Lower leg skin (tissue), 4 donors: ENCODE results near the gene FOXP1. TPM values are rescaled to one million over a fixed set of nuclear protein-coding genes. Genes with fewer than 3 reads are reported as not detected.

Experiments
- DNase-seq, 2 donors: peaks; one replicate each; pipeline ENCODE4 v3.0.0-alpha.2; 2019; ENCODE audit warnings: low spot score in 2 of 2
- H3K4me3 ChIP-seq: fragments of 200-600 bp; sonication (generic); 2 replicates; pipeline ENCODE4 v1.5.1; 2017; ENCODE audit warnings: mild to moderate bottlenecking, low read depth; ENCODE audit not compliant: poor library complexity, severe bottlenecking
- POLR2A ChIP-seq, 2 donors: fragments of 450-650 bp; IDR thresholded peaks; one replicate each; pipeline ENCODE4 v1.6.1; 2016 to 2017; ENCODE audit warnings: antibody characterized with exemption in 2 of 2, mild to moderate bottlenecking in 1 of 2, moderate library complexity in 1 of 2
- WGBS, 2 donors: methylation state at CpG; one replicate each; pipeline ENCODE4 v1.1.5; 2018; 5-methylcytosine and 5-hydroxymethylcytosine counted together
- intact Hi-C: fragments of 100-400 bp; cut with DNase I; formaldehyde crosslinking; loops from one replicate; pipeline ENCODE4 v1.15.0; 2023; ENCODE audit warnings: low total_unique reads
- total RNA-seq, 4 donors: library from RNA; depleted of rRNA; stranded (reverse); fragments of >200 nt; gene quantifications; one replicate each; pipeline ENCODE4 v1.1.0, GENCODE V29; 2016
- TF ChIP-seq, protein P1 (sequence below), 3 donors: fragments of 450-650 bp; IDR thresholded peaks; one replicate each; pipeline ENCODE4 v1.5.1; 2016; ENCODE audit warnings: antibody characterized with exemption in 3 of 3, mild to moderate bottlenecking in 3 of 3, moderate library complexity in 2 of 3

FOXP1 gene
- total RNA-seq, 4 donors from 2014 or later: 46.6 to 66.6 (median 55.2) TPM

DNA sequence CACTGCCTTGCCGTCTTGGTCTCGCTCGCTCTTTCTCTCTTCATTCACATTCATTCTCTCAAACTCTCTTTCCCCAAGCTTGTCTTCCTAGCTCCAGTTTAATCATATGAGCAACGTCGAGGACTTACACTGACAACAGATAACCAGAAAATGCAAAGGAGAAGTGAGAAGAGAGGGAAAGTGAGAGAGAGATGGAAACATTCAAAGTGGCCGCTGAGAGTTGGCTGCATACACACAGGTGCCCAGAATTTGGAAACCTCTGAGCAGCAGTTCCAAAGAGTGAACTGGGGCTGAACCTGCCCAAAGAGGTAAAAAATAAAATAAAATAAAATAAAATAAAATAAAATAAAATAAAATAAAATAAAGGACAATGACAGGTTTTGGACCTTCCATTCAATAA lies 583.0 kb downstream of the FOXP1 start:
- intact Hi-C loops: no loop called here
- TF ChIP-seq, protein P1, sequence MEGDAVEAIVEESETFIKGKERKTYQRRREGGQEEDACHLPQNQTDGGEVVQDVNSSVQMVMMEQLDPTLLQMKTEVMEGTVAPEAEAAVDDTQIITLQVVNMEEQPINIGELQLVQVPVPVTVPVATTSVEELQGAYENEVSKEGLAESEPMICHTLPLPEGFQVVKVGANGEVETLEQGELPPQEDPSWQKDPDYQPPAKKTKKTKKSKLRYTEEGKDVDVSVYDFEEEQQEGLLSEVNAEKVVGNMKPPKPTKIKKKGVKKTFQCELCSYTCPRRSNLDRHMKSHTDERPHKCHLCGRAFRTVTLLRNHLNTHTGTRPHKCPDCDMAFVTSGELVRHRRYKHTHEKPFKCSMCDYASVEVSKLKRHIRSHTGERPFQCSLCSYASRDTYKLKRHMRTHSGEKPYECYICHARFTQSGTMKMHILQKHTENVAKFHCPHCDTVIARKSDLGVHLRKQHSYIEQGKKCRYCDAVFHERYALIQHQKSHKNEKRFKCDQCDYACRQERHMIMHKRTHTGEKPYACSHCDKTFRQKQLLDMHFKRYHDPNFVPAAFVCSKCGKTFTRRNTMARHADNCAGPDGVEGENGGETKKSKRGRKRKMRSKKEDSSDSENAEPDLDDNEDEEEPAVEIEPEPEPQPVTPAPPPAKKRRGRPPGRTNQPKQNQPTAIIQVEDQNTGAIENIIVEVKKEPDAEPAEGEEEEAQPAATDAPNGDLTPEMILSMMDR (IDR thresholded peaks at IDR 0.05): no peak
- TF ChIP-seq POLR2A (IDR thresholded peaks at IDR 0.05): no peak
- H3K4me3 ChIP-seq: no peak overlapping the region
- 94 to 95% methylated on average over 6 of the region's 6 CpGs for WGBS, 2 donors
- DNase-seq: no peak

DNA sequence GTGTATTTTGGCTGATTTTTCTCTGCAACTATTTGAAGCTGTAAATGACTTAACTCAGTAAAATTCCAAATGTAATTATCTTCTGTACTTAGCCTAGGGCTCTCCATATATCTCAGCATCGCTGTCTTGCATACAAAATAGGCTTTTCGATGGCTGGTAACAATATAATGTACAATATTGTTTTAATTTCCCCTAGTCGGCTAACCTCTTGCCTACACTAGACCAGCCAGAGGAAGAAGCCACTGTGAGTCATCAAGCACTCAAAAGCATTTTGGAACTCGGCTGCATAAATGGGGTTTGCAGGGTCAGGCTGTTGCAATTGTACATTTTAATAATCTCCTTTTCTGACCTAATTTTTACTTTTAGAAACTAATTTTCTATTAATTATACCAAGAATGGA lies 583.8 kb downstream of the FOXP1 start:
- WGBS, 2 donors: 13 to 16% methylated on average over 4 of the region's 4 CpGs
- H3K4me3 ChIP-seq: no peak overlapping the region
- TF ChIP-seq, protein P1 (IDR thresholded peaks at IDR 0.05): no peak
- no peak for TF ChIP-seq POLR2A (IDR thresholded peaks at IDR 0.05)
- intact Hi-C loops: no loop called here
- no peak for DNase-seq

DNA sequence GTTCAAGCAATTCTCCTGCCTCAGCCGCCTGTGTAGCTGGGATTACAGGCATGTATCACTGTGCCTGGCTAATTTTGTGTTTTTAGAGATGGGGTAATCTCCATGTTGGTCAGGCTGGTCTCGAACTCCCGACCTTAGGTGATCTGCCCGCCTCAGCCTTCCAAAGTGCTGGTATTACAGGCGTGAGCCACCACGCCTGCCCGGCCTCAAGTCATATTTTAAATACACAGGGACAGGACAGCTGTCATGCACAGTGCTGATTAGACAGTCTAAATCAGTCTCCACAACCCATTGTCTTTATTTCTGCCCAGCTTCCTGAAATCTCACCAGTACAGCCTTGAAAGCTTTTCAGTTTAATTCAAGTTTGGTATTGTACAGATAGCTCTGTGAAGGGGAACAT lies 587.4 kb downstream of the FOXP1 start:
- no peak overlapping the region for H3K4me3 ChIP-seq
- no peak for DNase-seq
- intact Hi-C loops: no loop called here
- no peak for TF ChIP-seq POLR2A (IDR thresholded peaks at IDR 0.05)
- TF ChIP-seq, protein P1 (IDR thresholded peaks at IDR 0.05): no peak
- 96 to 97% methylated on average over 7 of the region's 7 CpGs for WGBS, 2 donors

DNA sequence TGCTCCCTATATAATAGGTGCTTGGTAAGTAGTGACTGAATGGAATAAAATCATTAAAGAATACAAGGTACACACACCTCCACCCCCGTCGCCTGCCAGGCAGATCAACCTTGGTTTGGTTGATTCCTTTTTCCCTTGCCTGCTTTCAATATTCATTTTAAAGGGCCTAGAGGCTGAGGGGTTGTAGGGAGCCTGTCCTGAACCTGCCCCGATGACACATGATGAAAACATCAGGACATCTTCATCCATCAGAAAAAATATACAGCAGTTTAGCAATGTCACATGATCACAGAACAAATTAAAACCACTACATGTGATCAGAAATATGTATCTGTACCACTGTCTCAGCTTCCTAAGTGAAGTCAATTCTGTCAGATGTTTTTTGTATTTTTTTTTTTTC lies 588.9 kb downstream of the FOXP1 start:
- intact Hi-C loops: no loop called here
- H3K4me3 ChIP-seq: no peak overlapping the region
- no peak for DNase-seq
- TF ChIP-seq, protein P1 (IDR thresholded peaks at IDR 0.05): no peak
- no peak for TF ChIP-seq POLR2A (IDR thresholded peaks at IDR 0.05)
- 88 to 93% methylated on average over 3 of the region's 3 CpGs for WGBS, 2 donors

DNA sequence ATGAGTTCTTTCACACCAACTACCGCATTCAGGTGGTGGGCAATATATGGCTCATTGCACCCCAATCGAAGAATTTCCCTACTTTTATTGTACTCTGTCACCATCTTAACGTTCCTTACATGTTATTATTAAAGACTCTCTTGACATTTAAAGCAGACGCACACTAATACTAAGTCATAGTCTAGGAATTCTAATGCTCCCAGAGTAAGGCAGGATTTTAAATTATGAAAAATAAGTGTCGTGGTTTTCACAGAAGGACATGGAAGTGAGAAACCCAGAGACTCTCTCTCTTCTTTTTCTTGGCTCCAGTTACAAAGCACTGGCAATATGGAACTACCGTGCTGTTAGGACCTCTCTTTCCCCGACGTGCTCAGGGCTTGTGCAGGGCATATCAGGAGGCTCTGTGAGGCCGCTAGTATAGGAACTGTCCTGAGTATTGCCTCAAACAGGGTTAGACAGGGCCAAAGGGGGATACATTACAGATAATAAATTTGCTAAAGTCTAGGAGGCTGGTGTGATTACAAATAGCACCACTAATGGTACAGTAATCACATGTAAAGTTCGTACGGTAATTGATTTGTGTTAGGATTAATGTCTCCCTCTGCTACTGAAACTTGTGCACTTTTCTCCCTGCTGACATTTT lies 590.8 kb downstream of the FOXP1 start:
- 91 to 93% methylated on average over 11 of the region's 11 CpGs for WGBS, 2 donors
- intact Hi-C loops: no loop called here
- no peak for TF ChIP-seq POLR2A (IDR thresholded peaks at IDR 0.05)
- TF ChIP-seq, protein P1 (IDR thresholded peaks at IDR 0.05): no peak
- no peak for DNase-seq
- H3K4me3 ChIP-seq: no peak overlapping the region

DNA sequence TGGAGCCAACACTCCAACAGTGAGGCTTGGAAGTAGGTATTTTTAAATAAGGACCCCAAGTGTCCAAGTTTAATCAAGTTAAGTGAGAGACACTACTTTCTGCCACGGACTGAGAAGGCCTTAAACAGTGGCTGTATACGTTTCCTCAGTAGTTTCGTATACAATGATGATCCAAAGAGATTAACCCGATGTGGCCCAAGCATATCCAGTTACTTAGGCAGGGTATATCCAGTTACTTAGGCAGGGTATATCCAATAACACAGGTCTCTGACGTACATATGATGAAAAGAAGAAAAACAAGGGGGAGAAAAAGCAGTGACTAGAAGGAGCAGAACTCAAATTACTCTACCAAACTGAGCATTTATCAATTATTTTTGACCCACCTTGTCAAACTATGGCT lies 591.4 kb downstream of the FOXP1 start:
- WGBS, 2 donors: 96 to 97% methylated on average over 5 of the region's 5 CpGs
- no peak for DNase-seq
- intact Hi-C loops: no loop called here
- H3K4me3 ChIP-seq: no peak overlapping the region
- no peak for TF ChIP-seq POLR2A (IDR thresholded peaks at IDR 0.05)
- TF ChIP-seq, protein P1 (IDR thresholded peaks at IDR 0.05): no peak
